Right ventricle myocardium superior (tissue), 1 donor: Measurements from ENCODE around the gene CDH9. TPM values are rescaled to one million over a fixed set of nuclear protein-coding genes. Genes with fewer than 3 reads are reported as not detected.

Experiments used
- ATAC-seq: fragments of 200-7000 bp; cut with Tn5 transposase; one replicate; pipeline ENCODE4 v1.9.1; 2020; ENCODE audit warnings: mild to moderate bottlenecking; ENCODE audit not compliant: poor library complexity
- DNase-seq: peaks from one replicate; pipeline ENCODE4 v3.0.0-alpha.2; 2020
- intact Hi-C: fragments of 100-400 bp; cut with DNase I; formaldehyde crosslinking; loops from one replicate; pipeline ENCODE4 v1.11.2; 2022
- long read RNA-seq: library from polyadenylated mRNA; unstranded; transcript quantifications from one replicate; pipeline ENCODE4 v2.0.0, GENCODE V29; 2021
- total RNA-seq: library from RNA; stranded (reverse); fragmentation: NEBNext Ultra II Directional; extraction: Animal tissue kit (Norgen Biotek cat#: 25700); gene quantifications from one replicate; pipeline ENCODE4 v1.2.1, GENCODE V29; 2021
- donor health status: DM: no; HTN: yes; CAD: no; lungs with severe emphysema.

The CDH9 gene, protein sequence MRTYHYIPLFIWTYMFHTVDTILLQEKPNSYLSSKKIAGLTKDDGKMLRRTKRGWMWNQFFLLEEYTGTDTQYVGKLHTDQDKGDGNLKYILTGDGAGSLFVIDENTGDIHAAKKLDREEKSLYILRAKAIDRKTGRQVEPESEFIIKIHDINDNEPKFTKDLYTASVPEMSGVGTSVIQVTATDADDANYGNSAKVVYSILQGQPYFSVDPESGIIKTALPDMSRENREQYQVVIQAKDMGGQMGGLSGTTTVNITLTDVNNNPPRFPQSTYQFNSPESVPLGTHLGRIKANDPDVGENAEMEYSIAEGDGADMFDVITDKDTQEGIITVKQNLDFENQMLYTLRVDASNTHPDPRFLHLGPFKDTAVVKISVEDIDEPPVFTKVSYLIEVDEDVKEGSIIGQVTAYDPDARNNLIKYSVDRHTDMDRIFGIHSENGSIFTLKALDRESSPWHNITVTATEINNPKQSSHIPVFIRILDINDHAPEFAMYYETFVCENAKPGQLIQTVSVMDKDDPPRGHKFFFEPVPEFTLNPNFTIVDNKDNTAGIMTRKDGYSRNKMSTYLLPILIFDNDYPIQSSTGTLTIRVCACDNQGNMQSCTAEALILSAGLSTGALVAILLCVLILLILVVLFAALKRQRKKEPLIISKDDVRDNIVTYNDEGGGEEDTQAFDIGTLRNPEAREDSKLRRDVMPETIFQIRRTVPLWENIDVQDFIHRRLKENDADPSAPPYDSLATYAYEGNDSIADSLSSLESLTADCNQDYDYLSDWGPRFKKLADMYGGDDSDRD
- total RNA-seq: not detected
- long read RNA-seq: 0 reads

GRCh38 chr5:27038476-27038875, at the start of gene CDH9:
CDH9 (minus strand) TSS chr5:27038586; CDS start chr5:26988333, 50,253 bp downstream.
- no peak for DNase-seq
- ATAC-seq: no peak
- intact Hi-C loops: no loop called here

DNA sequence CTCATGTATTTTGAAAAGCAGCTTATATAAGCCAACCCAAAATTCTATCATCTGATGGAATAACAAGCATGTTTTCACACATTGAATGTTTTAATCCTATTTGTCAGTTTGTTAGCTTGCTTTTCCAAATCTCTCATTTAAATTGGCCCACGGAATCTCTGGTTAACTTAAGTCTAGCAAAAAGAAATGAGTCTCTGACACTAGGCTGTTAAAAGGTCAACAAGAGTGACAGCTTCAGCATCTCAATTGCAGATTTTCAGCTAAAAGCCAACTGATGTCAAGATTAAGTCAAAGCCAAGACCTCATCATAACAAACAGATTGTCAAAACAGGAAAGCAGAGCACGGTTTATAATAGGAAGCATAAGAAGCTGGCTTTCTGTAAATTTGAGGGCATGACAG, 49.4 kb upstream of the CDH9 start:
- ATAC-seq: no peak
- intact Hi-C loops: no loop called here

DNA sequence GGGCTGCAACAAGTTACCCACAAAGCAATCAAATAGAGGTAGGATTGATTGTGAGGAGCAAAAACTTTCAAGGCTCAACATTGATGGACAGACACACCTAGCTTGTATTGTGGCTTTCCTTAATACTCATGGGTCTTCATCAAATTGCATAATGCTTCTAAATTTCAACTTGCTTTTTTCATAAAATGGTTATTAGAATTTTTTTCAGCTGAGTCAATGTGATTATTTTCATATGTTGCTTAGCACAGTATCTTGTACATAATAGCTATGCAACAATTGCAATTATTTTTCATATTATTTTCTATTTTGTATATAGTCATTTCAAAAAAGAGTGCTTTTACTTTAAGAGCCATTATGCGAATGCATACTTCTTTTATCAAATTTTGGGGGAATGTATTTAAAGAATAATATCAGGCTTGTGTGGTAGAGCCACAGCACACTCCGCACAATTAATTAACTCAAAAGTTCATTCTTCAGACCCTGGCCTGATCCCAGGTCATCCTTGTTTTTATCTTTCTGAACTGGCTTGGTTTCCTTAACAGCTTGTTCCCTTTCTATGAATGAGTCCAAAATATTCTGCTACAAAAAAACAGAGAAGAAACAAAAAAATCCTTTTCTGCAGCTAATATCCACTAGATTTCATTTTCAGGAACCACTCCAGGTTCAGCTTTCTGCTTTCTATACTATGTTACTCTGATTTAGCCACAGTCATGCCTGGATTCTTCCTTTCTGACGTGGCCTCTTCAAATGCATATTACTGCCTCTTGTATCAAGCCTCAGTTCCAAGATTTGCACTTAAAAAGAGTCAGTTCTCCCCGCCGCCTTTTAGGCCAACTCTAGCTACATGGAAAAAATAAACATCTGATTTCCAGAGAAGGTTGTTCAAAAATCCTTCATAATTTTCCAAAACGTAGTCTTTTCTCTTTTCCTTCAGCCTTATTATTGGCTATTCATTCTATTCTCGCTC, 45.3 kb upstream of the CDH9 start:
- DNase-seq: no peak
- intact Hi-C loops: no loop called here
- no peak for ATAC-seq

More for the DNA sequence above, 49.4 kb upstream of the CDH9 start:
- no peak for DNase-seq

- intact Hi-C loops: no loop called here
- ATAC-seq (no peak), DNase-seq (no peak)
Measured at GRCh38 chr5:27080147-27080546, 41.8 kb upstream of the CDH9 start.

GRCh38 chr5:27062451-27062850, 24.1 kb upstream of the CDH9 start:
- ATAC-seq (no peak), DNase-seq (no peak)
- intact Hi-C loops: no loop called here

GRCh38 chr5:27048510-27048909, 10.1 kb upstream of the CDH9 start:
- DNase-seq (no peak), ATAC-seq (no peak)
- intact Hi-C loops: no loop called here

- ATAC-seq: no peak
- intact Hi-C loops: no loop called here
Measured at GRCh38 chr5:27041372-27041771, 3.0 kb upstream of the CDH9 start.

GRCh38 chr5:27034565-27034964, 3.8 kb downstream of the CDH9 start:
- DNase-seq (no peak), ATAC-seq (no peak)
- intact Hi-C loops: no loop called here

More at GRCh38 chr5:27041372-27041771, 3.0 kb upstream of the CDH9 start:
- no peak for DNase-seq

DNA sequence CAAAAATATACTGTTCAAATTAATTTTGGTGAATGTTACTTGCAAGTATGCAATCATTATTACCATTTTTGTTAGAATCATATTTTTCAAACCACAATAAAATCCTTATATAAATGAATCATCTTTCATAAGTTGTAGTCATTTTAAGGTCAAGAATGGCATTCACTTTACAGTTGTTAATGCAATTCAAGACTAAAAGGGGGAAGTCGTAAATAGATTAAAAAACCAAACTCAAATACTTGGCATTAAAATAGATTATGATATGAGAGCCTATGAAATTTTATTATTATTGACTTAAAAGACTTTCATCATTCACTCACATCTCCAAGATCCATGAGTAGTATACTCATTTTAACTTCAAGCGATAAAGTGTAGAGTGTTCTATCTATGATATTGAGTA, 11.6 kb downstream of the CDH9 start:
- no peak for DNase-seq
- ATAC-seq: no peak
- intact Hi-C loops: no loop called here

GRCh38 chr5:27026063-27026462, 12.3 kb downstream of the CDH9 start:
- intact Hi-C loops: no loop called here
- DNase-seq: no peak
- ATAC-seq: no peak

DNA sequence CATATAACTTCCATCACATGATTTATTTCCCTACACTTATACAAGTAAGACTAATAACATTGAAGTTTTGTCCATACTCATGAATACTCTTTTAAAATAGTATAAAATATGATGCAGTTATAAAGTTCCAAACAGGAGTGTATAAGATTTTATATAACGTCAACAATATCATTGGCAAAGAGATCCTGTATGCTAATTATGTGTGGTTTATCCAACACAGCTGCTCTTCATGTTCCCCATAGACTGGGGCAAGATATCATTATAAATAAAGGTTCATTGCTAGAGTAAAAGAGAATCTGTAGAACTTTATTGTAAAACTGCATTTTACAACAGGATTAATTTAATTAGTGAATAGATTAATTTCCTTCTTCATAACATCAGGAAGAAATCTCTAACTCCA, 16.9 kb downstream of the CDH9 start:
- intact Hi-C loops: no loop called here
- ATAC-seq: no peak

DNA sequence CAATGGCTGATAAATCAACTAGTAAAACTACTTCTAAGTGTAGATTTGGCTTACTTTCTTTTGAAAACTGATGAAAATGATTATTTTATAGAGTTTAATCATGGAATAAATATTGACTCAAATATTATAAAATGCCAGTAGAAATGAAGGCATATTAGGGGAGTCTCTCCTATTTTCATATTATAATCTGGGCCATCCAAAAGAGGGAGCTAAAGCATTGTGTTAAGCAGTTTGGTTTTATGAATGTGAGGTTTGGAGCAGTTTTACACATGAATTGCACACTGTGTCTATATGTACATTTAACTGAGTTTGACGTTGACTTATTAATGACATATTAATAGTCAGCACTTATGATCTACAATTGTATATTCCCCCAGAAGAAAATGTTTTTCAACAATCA, 17.4 kb downstream of the CDH9 start:
- intact Hi-C loops: no loop called here
- no peak for DNase-seq
- ATAC-seq: no peak

More for the DNA sequence above, 16.9 kb downstream of the CDH9 start:
- DNase-seq: no peak

DNA sequence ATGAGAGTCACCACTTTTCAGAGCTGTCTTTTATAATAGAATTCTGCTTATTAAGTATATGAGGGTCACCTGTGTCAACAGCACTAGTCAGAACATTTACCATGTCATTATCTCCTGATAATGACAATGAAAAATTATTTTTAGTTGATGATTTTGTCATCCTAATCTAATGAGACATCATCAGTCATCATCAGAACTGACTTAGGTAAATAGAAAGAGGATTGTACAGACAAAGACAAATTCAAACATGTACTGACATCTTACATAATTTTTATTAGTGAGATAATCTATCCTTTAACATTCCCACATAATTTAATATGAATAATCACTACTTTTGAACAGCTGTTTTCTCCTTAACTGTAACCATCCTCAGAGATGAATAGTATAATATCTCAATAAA, 22.6 kb downstream of the CDH9 start:
- DNase-seq (no peak), ATAC-seq (no peak)
- intact Hi-C loops: no loop called here

DNA sequence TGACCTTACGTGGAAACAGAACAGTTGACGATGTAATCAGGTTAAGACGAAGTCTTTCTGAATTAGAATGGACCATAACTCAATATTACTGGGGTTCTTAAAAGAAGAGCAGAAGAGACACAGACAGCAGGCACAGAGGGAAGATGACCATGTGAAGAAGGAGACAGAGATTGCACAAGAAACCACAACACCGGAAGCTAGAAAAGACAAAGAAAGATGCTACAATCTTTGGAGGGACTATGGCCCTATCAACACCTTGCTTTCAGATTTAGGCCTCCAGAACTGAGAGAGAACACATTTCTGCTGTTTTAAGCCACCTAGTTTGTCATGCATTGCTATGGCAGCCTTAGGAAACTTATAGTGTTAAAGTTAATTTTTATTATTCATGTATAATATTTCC, 27.1 kb downstream of the CDH9 start:
- intact Hi-C loops: no loop called here
- ATAC-seq: no peak
- DNase-seq: no peak

GRCh38 chr5:27010646-27011045, 27.7 kb downstream of the CDH9 start:
- intact Hi-C loops: no loop called here
- ATAC-seq: no peak
- no peak for DNase-seq

DNA sequence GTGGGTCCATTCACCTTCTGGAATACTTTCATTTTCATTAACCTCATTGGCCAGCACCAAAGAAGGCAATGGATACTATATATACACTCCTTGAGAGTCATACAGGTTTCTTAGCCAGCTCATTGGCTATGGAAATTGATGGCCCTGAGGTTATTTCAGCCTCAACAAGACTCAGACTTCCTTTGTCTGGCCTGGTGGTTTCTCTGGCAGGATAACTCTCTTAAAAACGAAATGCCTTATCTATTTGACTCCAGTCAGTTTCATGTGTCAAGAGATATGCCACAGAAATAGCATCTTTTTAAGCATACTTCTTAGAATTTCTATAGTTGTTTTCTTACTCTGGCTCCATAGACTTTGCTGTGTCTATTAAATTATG, 28.9 kb downstream of the CDH9 start:
- no peak for DNase-seq
- no peak for ATAC-seq
- intact Hi-C loops: no loop called here

DNA sequence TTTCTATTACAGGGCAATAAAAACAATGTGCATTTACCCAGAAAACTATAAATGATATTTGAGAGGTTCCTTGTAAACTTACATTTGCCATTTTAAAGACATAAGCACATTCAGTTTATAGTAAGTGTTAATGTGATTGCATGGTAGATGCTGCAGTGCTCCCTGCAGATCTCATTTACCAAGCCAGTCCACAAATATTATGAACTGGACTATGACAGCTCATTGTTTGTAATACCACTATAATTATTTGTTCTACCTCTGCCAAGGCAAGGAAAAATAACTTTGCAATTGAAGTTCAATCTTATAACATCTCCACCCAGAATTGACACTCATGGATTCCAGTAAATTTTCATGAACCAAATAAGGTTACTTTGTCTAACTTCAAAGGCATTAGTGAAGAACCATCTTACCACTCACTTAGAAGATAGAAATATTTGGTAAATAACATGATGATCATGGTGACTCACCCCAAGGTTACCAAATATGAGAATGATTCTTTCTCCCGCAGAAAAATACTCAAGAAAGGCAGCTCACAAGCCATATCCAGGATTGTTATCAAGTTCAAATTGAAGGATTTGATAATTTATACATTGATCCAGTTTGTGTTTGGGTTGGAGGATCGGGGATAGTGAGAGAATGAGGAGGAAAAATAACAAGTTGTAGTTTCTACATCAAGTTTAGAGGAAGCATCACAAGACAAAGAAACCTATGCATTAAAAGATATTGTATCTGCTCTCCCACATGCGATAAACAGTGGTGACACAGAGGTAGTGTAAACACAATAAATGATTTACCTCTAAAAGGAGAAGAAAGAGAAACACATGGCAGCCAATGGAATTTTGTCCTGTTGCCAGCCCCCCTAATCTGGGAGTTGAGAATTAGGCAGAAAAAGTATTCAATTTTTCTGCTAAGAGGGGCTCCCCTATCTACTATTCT, 29.5 kb downstream of the CDH9 start:
- intact Hi-C loops: no loop called here
- ATAC-seq (no peak), DNase-seq (no peak)

GRCh38 chr5:27007121-27007520, 31.3 kb downstream of the CDH9 start:
- DNase-seq (no peak), ATAC-seq (no peak)
- intact Hi-C loops: no loop called here
